Fibroblast of upper back skin (primary cell): ENCODE results near the gene KANSL2.
"Not testable (repeated sequence)": the region's sequence is repeated elsewhere in the genome, so short reads cannot be mapped to it uniquely, and the experiment has no call there.

Experiments
- DNase-seq: peaks from one replicate; pipeline ENCODE4 v3.0.0-alpha.2; 2013

KANSL2 gene

DNA sequence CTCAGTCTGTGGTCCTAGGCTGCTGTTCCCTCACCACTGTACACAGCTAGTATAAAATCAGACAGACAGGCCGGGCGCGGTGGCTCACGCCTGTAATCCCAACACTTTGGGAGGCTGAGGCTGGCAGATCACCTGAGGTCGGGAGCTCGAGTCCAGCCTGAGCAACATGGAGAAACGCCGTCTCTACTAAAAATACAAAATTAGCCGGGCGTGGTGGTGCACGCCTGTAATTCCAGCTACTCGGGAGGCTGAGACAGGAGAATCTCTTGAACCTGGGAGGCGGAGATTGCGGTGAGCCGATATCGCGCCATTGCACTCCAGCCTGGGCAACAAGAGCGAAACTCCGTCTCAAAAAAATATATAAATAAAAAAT lies 481 bp upstream of the KANSL2 start:
- DNase-seq, result not testable (repeated sequence)

GRCh38 chr12:48681399-48681709 lies 684 bp downstream of the KANSL2 start:
- peak; percentile 12 for DNase-seq

DNA sequence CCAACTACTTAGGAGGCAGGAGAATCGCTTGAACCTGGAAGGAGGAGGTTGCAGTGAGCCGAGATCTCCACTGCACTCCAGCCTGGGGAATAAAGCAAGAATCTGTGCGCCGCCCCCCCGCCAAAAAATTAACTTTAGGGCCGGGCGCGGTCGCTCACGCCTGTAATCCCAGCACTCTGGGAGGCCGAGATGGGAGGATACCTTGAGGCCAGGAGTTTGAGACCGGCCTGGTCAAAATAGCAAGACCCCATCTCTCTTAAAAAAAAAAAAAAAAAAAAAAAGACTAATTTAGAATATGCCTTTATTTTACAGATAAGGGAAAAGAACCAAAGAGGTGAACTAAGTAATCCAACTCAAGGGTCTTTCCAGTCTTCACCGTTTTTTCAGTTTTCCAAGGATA lies 1.2 kb downstream of the KANSL2 start:
- no peak for DNase-seq

DNA sequence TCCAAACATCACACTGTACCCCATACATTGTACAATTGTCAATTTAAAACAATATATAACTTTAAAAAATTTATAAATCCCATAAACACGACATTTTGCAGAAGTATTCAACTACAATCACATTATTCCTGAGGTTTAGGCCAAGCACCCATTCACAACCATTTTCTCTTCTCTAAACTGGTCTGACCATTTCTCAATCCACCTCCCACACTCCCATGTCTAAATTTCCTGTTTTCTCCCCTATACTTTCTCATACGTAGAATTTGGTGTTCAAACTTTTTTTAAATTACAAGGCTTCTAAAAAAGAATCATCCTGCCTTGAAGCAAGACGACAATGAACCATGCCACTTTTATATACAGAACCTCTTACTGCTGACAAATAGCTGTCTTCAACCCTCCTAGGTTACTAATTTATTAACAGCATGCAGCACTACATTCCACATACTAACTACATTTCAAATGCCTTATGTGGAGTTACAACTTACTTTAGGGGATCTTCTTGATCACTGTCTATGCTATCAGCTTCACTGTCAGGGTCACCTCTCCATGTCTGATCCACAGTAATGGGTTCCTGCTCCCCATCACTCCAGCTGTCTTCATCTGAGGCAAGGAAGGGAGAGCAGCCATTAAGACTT lies 3.4 kb downstream of the KANSL2 start:
- no peak for DNase-seq

DNA sequence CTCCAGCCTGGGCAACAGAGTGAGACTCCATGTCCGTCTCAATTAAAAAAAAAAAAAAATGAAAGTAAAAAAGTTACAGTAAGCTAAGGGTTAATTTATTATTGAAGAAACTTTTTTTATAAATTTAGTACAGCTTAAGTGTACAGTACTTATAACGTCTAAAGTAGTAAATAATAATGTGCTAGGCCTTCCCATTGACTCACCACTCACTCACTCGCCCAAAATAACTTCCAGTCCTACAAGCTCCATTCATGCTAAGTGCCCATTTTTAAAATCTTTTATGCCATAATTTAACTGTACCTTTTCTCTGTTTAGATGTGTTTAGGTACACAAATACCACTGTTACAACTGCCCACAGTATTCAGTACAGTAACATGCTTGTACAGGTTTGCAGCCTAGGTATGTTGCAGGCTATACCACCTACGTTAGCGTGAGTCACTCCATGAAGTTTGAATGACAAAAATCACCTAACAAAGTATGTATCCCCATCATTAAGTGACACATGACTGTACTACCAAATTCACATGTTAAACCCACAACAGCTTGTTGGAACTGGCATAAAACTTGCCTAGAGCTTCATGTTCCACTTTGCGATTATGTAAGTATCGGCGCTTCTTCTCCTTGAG lies 10.7 kb downstream of the KANSL2 start:
- no peak for DNase-seq

DNA sequence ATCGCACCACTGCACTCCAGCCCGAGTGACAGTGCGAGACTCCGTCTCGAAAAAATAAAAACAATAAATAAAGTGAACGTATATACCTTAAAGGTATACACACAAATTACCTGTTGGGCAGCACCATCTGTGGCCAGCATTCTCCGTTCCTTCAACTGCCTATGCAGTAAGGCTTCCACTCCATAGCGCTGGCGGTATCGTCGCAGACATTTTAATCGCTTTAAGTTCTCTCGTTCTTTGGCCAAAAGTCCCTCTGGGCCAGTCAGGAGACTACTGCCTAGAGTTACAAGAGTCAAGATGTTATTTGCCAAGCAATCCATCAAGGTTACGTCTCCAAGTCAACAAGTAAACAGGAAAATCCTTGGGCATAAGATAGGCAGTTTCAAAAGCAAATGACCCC lies 13.0 kb downstream of the KANSL2 start:
- DNase-seq, result no peak

- no peak for DNase-seq
Measured at GRCh38 chr12:48659863-48660262, 22.2 kb downstream of the KANSL2 start.

- DNase-seq, result peak; percentile 22
Measured at GRCh38 chr12:48651681-48652080, 30.4 kb downstream of the KANSL2 start.

GRCh38 chr12:48645354-48645753 lies 36.7 kb downstream of the KANSL2 start:
- DNase-seq, result not testable (repeated sequence)

DNA sequence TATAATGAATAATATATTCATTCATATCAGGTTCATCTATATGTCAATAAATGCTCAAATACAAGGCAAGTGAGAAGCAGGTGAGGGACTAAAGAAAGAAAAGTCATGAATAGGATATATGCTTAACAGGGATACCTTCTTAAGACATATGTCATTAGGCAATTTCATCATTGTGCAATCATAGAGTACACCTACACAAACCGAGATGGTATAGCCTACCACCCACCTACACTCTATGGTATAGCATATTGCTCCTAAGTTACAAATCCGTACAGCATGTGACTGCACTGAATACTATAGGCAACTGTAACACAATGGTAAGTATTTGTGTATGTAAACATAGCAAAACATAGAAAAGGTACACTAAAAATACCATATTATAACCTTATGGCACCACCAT lies 39.0 kb downstream of the KANSL2 start:
- DNase-seq, result no peak

DNA sequence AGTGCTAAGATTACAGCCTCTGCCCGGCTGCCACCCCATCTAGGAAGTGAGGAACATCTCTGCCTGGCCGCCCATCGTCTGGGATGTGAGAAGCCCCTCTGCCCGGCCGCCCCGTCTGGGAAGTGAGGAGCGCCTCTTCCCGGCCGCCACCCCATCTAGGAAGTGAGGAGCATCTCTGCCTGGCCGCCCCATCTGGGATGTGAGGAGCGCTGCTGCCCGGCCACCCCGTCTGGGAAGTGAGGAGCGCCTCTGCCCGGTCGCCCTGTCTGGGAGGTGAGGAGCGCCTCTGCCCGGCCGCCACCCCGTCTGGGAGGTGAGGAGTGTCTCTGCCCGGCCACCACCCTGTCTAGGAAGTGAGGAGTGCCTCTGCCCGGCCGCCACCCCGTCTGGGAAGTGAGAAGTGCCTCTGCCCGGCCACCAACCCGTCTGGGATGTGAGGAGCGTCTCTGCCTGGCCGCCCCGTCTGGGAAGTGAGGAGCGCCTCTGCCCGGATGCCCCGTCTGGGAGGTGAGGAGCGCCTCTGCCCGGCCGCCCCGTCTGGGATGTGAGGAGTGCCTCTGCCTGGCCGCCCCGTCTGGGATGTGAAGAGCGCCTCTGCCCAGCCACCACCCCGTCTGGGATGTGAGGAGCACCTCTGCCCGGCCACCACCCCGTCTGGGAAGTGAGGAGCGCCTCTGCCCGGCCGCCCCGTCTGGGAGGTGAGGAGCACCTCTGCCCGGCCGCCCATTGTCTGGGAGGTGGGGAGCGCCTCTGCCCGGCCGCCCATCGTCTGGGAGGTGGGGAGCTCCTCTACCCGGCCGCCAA lies 40.1 kb downstream of the KANSL2 start:
- DNase-seq, result not testable (repeated sequence)

- DNase-seq, result no peak
Measured at GRCh38 chr12:48640854-48641253, 41.2 kb downstream of the KANSL2 start.

DNA sequence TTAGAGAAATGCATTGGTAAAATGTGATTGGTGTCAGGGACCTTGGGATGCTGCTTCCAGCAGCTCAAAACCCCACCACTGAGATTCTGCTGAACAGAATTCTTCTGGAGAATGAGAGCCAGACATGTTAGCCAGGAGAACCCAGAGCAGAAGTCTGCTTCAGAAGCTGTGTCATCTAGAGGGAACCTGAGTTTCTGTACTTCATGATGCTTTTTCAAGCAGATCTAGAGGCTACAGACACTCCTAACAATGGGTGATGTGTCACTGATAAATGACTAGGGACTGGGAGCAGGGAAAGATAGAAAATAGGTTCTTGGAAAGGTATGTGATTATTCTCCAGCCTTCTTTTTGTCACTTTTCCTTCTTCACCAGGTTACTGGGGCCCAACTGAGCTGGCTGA lies 41.6 kb downstream of the KANSL2 start:
- no peak for DNase-seq

- DNase-seq, result no peak
Measured at GRCh38 chr12:48631071-48631470, 51.0 kb downstream of the KANSL2 start.

DNA sequence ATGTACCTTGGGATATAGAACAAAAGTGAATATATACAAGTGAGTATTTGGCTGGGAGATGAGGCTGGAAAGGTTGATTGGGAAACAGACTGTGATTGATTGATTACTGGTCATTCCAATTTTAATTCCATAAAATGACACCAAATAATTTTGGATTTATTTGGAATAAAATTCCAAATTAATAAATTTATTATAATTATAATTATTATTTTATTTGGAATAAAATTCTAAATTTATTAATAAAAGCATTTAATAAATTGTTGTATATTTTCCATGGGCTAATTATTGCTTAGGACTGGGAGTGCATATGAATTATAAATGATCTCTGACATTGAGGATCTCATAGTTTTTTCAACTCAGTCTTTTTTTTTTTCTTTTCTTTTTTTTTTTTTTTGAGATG lies 51.7 kb downstream of the KANSL2 start:
- no peak for DNase-seq

GRCh38 chr12:48629541-48629940 lies 52.5 kb downstream of the KANSL2 start:
- no peak for DNase-seq

- DNase-seq, result no peak
Measured at GRCh38 chr12:48627556-48627955, 54.5 kb downstream of the KANSL2 start.

DNA sequence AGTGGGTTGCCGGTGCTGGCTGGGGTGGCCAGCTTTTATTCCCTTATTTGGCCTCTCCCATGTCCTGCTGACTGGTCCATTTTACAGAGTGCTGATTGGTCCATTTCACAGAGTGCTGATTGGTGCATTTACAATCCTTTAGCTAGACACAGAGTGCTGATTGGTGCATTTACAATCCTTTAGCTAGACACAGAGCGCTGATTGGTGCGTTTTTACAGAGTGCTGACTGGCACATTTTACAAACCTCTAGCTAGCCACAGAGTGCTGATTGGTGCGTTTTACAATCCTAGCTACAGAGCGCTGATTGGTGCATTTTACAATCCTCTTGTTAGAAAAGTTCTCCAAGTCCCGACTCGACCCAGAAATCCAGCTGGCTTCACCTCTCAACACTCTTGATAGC lies 59.0 kb downstream of the KANSL2 start:
- not testable (repeated sequence) for DNase-seq

DNA sequence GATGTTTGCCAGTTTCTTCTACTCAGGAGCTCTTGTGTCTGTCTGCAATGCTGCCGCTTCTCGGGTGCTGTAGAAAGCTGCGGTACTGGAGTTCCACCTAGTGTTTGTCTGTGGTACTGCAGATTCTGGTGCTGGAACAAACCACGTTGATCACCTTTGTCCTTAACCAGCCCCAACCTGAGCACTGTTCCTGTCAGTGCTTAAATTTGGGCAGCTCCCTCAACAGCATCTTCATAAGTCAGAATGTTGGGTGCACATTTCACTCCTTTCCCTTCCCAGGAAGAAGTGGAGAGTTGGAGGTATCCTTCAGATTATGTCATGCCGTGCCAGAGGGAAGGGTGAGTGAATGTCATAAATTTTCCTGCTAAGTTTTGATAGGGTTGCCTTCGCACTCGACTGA lies 63.5 kb downstream of the KANSL2 start:
- peak; percentile 70 for DNase-seq

GRCh38 chr12:48615681-48616080 lies 66.4 kb downstream of the KANSL2 start:
- DNase-seq, result peak; percentile 13

DNA sequence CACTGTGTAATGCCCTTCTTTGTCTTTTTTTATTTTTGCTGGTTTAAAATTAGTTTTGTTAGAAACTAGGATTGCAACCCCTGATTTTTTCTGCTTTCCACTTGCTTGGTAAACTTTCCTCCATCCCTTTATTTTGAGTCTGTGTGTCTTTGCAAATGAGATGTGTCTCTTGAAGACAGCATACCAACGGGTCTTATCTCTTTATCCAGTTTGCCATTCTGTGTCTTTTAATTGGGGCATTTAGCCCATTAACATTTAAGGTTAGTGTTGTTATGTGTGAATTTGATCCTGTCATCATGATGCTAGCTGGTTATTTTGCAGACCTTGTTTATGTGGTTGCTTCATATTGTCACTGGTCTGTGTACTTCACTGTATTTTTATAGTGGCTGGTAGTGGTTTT lies 68.7 kb downstream of the KANSL2 start:
- no peak for DNase-seq
